SK-MEL-5 (cell line): ENCODE data around the gene COL15A1. TPM values are rescaled to one million over a fixed set of nuclear protein-coding genes. Genes with fewer than 3 reads are reported as not detected.
"Not testable (repeated sequence)": the region's sequence is repeated elsewhere in the genome, so short reads cannot be mapped to it uniquely, and the experiment has no call there.

Source experiments
- DNase-seq: peaks from one replicate; pipeline ENCODE4 v3.0.0-alpha.2; 2016; ENCODE audit warnings: low read depth, low spot score
- in situ Hi-C: cut with HindIII; loops from 2 replicates; pipeline ENCODE4 v1.10.0; 2016; ENCODE audit warnings: low sequenced_read_pairs, high pct_unique_total_duplicates, low pct_unique_long_range_greater_than_20kb
- polyA plus RNA-seq, 2 experiments: library from polyadenylated mRNA; depleted of rRNA; stranded (reverse); fragments of >200 nt; gene quantifications; 2 replicates each; pipeline ENCODE4 v1.2.3, GENCODE V29; 2015
- total RNA-seq: library from RNA; depleted of rRNA; stranded (reverse); fragments of >200 nt; shearing (Covaris generic); gene quantifications from 2 replicates; pipeline ENCODE4 v1.2.3, GENCODE V29; 2014; rRNA removed

COL15A1 gene
- total RNA-seq: 0.77 and 0.88 TPM in 2 replicates
- 0.43 and 0.61 TPM in 2 replicates for polyA plus RNA-seq (2015; cell fraction: cytosol; rRNA removed)
- 0.46 TPM in 1 of 2 replicates, not detected in the other for polyA plus RNA-seq (2015; cell fraction: nucleus; rRNA removed)

DNA sequence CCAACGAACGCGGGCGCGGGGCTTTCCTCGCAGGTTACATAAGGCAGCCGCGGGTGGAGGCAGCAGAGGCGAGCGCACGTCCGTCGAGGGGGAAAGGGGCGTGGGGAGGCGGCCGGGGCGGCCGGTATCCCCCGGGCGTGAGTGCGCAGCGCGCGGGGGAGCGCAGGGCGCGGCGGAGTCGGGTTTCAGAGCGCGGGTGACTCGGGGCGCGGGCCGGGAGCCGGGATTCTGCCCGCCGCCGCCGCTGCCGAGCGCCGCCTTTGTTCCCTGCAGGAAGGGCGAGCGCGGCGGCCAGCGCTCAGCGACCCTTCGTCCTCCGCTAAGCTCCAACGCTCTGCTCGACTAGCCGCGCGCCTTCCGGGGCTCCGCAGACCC lies at the start of gene COL15A1:
Gene COL15A1, plus strand, starts transcription at position 226 of the 375 bp plus-strand sequence. CDS start 155 bp downstream, outside the sequence.
- in situ Hi-C loops: no loop called here
- DNase-seq: no peak

DNA sequence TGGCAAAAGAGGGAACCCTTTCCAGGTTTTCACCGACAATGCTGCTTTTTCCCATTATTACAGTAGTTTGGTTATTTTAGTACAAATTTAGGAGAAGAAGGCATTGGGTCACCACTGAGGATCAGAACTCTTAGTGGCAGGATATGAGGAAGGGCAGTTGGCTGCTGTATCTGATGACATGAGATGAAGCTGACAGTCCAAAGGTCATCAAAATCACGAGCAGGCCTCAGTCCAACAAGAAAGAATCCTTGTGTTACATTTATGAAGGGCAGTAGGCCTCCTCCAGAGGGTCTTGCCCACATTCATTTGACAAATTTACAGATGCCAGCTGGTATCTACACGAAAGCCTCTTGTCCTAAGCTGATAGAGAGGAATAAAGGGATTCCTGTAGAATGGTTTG lies 49.5 kb upstream of the COL15A1 start:
- peak; percentile 14 for DNase-seq
- in situ Hi-C loops: no loop called here

DNA sequence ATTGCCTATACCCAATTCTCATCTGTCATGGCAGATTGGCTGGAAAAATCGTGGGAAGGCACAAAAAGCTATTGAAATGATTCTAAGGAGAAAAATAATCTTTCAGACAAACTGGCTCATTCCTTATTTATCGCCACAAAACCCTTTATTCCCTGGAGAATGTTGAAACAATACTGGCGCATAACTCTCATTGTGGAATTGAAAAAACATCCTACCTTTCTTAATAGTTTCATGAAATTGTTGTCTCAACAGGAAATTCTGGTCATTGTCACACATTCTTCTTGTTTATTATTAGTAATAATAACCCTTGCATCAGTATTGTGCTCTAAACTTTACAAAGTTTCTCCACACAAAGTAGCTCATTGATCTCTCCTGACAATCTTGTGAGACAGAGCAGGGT lies 48.9 kb upstream of the COL15A1 start:
- in situ Hi-C loops: no loop called here
- no peak for DNase-seq

DNA sequence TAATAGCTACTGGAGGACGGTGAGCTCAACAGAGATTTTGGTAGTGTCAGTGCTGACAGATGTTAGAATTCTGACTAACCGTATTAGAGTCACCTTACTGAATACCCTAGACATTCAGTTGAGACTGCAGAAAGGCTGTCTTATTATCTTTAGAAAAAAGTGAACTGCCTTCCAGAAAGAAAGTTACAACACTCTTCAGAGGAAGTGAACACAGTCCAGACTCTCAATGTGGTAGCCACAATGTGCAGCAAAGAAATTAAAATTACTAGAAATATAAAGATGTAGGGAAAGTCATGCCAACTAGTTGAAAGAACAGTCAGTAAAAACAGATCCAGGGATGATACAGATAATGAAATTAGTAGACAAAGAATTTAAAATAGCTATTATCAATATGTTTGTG lies 47.1 kb upstream of the COL15A1 start:
- in situ Hi-C loops: no loop called here
- DNase-seq: no peak

DNA sequence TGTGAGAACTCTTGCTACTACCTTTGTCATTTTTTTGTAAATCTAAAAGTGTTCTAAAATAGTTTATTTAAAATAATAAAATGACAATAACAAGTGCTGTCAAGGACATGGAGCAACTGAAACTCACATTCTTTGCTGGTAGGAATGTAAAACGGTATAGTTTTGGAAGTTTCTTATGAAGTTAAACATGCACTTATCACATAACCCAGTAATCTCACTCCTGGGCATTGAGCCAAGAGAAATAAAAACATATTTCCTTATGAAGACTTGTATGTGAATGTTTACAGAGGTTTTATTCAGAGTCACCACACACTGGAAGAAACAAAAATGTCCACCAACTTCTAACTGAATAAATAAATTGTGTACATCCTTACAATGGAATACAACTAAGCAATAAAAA lies 46.0 kb upstream of the COL15A1 start:
- in situ Hi-C loops: no loop called here

DNA sequence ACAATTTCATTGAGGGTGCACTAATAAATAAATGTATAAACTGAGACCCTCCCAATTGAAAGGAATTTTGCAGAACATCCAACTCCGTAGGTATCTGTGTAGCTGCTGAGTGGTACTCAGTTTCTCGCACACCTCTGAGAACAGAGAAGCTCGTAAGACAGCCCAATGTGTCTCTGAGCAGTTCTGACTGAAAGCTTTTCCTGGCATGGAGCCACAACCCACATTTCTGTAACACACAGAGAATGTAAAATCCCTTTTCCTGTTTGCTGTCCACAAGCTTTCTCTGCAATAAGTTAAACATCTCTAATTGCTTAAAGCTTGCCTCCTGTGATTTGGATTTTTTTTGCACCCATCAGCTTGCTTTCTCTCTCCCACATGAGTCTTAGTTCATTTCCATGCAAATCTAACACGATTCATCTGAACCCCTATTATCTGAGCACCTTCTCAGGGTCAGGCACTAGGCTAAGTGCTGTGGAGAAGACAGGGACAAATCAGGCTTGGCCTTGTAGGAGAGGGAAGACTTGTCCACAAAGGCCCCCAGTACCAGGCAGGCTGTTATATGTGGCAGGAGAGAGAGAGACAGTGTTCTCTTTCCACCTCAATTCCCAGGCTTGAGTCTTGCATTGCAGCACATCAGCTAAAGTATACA lies 44.2 kb upstream of the COL15A1 start:
- no peak for DNase-seq
- in situ Hi-C loops: no loop called here

More for the DNA sequence above, 46.0 kb upstream of the COL15A1 start:
- no peak for DNase-seq

DNA sequence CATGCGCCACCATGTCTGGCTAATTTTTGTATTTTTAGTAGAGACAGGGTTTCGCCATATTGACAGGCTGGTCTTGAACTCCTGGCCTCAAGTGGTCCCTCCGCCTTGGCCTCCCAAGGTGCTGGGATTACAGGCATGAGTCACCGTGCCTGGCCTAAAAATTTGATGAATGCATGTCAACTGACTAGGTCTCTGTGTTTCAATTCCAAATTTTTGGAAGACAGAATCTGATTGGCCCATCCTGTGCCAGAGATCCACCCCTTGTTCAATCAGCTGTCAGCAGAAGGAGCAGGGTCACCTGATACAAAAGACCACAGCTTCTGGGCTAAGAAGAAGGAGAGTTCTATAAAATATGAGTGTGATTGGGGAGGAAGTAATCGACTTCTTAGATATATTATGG lies 43.5 kb upstream of the COL15A1 start:
- DNase-seq: no peak

DNA sequence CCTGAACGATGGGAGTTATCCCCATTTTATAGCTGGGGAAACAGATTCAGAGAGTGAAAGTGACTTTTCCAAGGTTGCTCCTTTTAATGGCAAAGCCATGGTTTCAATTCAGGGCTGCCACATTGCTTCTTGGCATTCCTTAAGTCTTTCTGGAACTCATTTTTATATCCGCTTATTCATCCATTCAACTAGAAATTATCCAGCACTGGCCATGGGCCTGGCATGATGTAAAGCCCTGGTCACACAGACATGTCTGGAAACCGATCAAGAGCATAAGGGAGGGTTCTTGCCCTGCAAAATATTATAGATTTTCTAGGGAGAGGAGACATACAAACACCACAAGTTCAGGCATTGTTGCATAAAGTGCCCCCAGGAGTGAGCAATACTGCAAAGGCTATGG lies 43.0 kb upstream of the COL15A1 start:
- DNase-seq: no peak
- in situ Hi-C loops: no loop called here

More for the DNA sequence above, 43.5 kb upstream of the COL15A1 start:
- in situ Hi-C loops: no loop called here

DNA sequence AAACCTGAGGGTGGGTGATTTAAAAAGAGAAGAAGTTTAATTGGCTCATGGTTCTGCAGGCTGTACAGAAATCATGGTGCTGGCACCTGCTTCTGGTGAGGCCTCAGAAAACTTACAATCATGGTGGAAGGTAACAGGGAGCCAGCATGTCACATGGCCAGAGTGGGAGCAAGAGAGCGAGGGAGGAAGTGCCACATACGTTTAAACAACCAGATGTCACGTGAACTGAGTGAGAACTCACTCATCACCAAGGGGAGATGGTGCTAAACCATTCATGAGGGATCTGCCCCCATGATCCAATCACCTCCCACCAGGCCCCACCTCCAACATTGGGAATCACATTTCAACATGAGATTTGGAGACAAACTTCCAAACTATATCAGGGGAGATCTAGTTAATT lies 41.9 kb upstream of the COL15A1 start:
- DNase-seq, in situ Hi-C loops: not testable (repeated sequence)

DNA sequence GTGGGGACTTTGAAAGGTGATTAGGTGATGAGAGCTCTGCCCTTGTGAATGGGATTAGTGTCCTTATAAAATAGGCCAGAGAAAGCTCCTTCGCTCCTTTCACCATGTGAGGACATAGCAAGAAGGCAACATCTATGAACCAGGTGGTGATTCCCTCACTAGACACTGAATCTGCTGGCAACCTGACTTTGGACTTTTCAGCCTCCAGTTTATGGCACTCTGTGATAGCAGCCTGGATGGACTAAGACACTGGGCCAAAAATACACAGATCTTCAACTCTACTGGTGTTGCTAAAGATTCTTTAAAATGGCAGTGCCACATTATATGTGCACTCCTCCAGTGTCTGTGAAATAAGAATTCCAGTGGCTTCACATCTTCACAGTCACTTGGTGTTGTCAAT lies 41.2 kb upstream of the COL15A1 start:
- in situ Hi-C loops: no loop called here
- no peak for DNase-seq

DNA sequence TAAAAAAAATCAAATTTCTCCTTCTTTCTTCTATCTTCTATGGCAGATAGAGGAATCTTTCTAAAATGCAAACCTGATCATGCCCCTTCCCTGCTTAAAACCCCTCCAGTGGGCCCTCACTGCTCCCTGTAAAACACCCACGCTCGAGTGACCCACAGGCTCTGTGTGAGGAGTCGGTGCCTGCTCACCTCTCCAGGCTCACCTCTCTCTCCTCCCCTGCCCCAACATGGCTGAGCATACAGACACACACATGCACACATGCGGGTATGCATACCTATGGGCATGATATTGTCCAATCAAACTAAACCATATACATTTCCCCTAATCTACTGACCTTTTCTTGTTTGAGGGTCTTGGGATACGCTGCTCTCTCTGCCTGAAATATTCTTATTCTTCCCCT lies 40.8 kb upstream of the COL15A1 start:
- in situ Hi-C loops: no loop called here
- no peak for DNase-seq

DNA sequence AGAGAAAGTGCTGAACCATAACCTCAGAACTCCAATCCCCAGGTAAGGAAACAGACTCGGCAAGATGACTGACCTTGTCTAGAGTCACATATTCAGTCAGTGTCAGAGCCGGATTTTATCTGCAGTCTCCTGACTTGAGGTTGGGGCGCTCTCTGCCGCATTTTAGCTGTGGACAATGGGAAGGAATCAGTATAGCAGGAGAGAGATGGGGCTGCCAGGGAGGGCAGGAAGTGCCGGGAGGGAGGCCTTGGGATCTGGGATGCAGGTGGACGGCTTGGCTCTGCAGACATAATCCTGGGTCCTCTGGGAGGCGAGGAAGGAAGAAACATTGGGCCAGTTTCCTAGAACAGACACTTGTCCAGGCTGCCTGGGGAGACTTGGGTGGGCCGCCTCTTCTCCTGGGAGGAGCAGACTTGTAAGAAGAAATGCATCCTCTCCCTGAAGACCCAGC lies 39.7 kb upstream of the COL15A1 start:
- in situ Hi-C loops: no loop called here
- DNase-seq: no peak

DNA sequence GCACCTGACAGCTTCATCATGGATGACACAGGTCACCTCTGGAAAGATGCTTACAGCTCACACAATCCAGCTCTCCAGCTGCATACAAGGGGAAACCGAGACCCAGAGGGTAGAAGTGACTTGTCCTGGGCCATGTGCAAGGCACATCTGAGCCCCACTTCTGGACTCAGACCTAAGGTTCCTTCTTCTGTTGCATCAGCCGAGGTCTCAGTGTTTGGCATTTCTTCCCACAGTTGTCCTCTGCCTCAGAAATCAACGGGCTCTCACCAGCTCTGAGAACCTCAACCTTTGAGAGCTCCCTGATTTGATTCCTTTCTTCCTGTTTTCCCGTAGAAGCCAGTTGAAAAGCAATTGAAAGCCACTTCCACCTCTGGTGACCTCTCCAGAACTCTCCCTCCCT lies 38.7 kb upstream of the COL15A1 start:
- in situ Hi-C loops: no loop called here
- no peak for DNase-seq

DNA sequence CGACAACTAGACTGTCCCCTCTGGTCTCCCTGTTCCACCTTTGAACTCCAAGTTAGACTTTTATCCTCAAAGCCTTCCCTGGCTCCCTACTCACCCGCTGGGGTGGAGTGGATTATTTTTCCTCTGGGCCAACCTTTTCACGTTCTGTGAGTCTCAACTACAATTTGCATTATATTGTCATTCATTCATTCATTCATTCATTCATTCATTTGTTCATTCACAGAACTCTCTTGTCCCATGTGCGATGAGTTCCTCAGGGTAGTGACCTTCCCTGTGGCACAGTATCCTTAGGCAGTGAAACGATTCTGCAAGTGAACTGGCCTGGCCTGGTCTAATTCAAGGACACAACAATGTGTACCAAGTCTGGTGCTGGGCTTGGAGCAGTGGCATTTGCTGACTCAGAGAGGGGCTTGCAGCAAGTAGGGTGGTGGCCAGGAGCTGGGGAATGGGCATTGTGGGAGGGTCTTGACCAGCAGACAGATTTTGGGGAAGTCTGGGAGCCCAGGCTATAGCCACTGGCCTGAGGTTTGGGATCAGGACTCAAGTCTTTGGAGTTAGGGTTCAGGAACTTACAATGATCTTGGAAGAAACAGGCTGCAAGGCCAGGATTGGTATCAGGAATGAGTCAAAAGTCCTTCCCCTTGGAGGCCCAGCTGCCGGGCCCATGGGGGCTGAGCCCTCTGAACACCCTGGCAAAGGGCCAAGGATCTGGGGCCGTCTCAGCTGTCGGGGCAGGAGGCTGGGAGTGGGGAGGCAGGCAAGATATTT lies 37.2 kb upstream of the COL15A1 start:
- in situ Hi-C loops: no loop called here
- DNase-seq: no peak

DNA sequence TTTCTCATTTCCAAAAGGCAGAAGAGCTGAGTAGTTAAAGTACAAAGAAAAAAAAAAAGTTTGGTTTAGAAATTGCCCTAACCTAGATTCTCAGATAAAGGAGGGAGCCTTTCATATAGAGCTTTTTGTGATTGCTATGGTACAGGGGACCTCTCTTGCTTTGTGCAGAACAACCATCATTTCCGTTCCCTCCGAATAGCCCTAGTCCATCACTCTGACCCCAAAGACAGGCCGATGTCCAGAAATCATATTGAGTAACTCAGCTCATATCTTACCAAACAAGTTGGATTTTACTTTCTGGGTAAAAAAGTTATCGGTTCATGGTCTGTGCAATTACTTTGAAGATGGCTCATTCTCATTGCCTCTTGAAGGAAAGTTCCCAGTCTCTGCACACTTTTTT lies 36.7 kb upstream of the COL15A1 start:
- DNase-seq: no peak
- in situ Hi-C loops: no loop called here

DNA sequence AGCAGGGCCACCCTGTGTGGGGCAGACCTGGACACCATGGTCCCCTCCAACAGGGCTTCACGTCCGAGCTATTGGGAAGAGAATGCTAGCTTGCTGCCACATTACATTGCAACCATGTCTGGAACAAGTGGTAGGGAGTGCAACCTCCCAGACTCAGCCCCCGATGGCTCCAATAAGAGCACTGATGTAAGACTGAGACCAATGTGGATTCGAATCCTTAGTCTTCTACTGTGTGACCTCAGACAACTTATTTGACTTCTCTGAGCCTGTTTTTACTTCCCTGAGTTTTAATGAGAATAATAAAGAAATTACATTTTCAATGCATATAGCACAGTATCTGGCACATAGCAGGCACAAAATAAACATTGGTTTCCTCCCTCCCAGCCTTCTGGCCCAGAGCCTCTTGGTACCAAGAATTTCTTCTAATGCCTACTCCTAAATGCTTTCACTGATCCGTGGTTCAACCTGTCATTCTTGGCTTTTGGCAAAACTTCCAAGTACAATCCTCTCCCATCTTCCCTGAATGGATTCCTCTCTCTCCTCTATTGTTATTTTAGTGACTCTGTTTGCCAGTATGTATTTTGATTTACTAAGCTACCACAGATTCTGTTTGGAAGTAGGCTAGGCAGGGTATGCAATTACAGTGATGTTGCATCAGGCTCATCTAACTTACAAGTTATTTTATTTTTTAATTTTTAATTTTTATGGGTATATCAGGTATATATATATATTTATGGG lies 34.6 kb upstream of the COL15A1 start:
- DNase-seq: no peak
- in situ Hi-C loops: no loop called here

DNA sequence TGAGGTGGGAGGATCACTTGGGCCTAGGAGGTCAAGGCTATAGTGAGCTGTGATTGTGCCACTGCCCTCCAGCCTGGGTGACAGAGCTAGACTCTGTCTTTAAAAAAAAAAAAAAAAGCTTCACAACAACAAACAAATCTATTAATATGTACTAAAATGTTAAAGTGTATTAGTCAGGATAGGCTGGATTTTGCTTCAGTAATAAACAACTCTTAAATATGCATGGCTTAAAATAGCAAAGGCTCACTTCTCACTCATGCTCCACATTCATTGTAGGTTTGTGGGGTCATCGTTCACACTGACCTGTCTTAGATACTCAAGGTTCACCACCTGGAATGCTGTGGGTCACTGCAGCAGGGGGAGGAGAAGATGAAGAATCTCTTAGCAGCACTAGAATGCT lies 33.8 kb upstream of the COL15A1 start:
- in situ Hi-C loops: no loop called here
- no peak for DNase-seq

DNA sequence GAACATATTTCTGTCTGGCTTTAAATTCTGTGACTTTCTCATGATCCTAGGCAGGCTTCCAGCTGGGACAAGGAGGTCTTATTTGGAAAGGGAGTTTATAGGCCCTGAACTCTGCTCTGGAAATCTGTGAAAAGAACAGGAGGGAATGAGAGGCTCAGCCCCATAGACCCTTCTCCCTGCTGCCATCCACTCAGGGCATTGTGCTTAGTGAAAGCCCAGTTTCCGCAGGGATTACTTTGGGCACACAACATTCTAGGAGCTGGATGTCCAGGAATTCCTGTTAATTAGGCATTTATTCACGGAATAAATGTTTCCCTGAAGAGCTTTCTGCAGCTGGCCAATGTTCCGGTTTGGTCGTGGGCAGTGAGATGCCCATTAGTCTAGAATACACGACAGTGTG lies 32.7 kb upstream of the COL15A1 start:
- in situ Hi-C loops: no loop called here

More for the DNA sequence above, 32.7 kb upstream of the COL15A1 start:
- DNase-seq: no peak
